NCI-H2196 (cell line): Measurements from ENCODE around the gene EIF5B.
"Not testable (repeated sequence)": the region's sequence is repeated elsewhere in the genome, so short reads cannot be mapped to it uniquely, and the experiment has no call there.

Experiments
- DNase-seq: peaks from one replicate; lab custom pipeline; 2025; ENCODE audit not compliant: unreplicated experiment; lab: John Stamatoyannopoulos, UW

EIF5B gene

GRCh38 chr2:99337113-99338028 lies at the start of gene EIF5B:
EIF5B (plus strand) TSS chr2:99337389; CDS start chr2:99337555, 166 bp downstream.
- peak; percentile 97 for DNase-seq

- no peak for DNase-seq
These were observed 39.2 kb upstream of the EIF5B start for GRCh38 chr2:99297994-99298393.

GRCh38 chr2:99299580-99299979 lies 37.6 kb upstream of the EIF5B start:
- no peak for DNase-seq

GRCh38 chr2:99301097-99301496 lies 36.1 kb upstream of the EIF5B start, which contains the start of gene LYG1:
LYG1 (minus strand) TSS chr2:99301197; CDS start chr2:99295670, 5,527 bp downstream.
- DNase-seq = not testable (repeated sequence)

GRCh38 chr2:99317161-99317872 lies 19.9 kb upstream of the EIF5B start:
- no peak for DNase-seq

- DNase-seq = not testable (repeated sequence)
These were observed 19.4 kb upstream of the EIF5B start for GRCh38 chr2:99317873-99318200.

- no peak for DNase-seq
These were observed 11.8 kb upstream of the EIF5B start for GRCh38 chr2:99325384-99325783.

GRCh38 chr2:99335911-99336803 lies 1.0 kb upstream of the EIF5B start, which contains the start of gene TXNDC9:
TXNDC9 (minus strand) TSS chr2:99336333; CDS start chr2:99333210, 3,123 bp downstream.
- DNase-seq = peak; percentile 100

GRCh38 chr2:99336804-99337112 lies 431 bp upstream of the EIF5B start:
- DNase-seq = peak; percentile 70

- DNase-seq = no peak
These were observed 918 bp downstream of the EIF5B start for GRCh38 chr2:99338029-99338585.

GRCh38 chr2:99340669-99341236 lies 3.6 kb downstream of the EIF5B start:
- no peak for DNase-seq

- DNase-seq = no peak
These were observed 5.3 kb downstream of the EIF5B start for GRCh38 chr2:99342536-99342935.

- DNase-seq = not testable (repeated sequence)
These were observed 8.3 kb downstream of the EIF5B start for GRCh38 chr2:99345446-99345845.

- DNase-seq = no peak
These were observed 9.0 kb downstream of the EIF5B start for GRCh38 chr2:99346218-99346617.

GRCh38 chr2:99348173-99348572 lies 11.0 kb downstream of the EIF5B start:
- DNase-seq = no peak

- no peak for DNase-seq
These were observed 13.0 kb downstream of the EIF5B start for GRCh38 chr2:99350194-99350593.

- DNase-seq = no peak
These were observed 16.9 kb downstream of the EIF5B start for GRCh38 chr2:99354070-99354469.

GRCh38 chr2:99354825-99355224 lies 17.6 kb downstream of the EIF5B start:
- not testable (repeated sequence) for DNase-seq

- DNase-seq = no peak
These were observed 19.7 kb downstream of the EIF5B start for GRCh38 chr2:99356853-99357252.

GRCh38 chr2:99365661-99366060 lies 28.5 kb downstream of the EIF5B start:
- no peak for DNase-seq
